ENCODE measurements around the gene ACP5. TPM values are rescaled to one million over a fixed set of nuclear protein-coding genes. Genes with fewer than 3 reads are reported as not detected.
"Not testable (repeated sequence)": the region's sequence is repeated elsewhere in the genome, so short reads cannot be mapped to it uniquely, and the experiment has no call there.

Gene ACP5
- total RNA-seq, 2 experiments from 2014 or later: 13.4 to 15.3 TPM

DNA sequence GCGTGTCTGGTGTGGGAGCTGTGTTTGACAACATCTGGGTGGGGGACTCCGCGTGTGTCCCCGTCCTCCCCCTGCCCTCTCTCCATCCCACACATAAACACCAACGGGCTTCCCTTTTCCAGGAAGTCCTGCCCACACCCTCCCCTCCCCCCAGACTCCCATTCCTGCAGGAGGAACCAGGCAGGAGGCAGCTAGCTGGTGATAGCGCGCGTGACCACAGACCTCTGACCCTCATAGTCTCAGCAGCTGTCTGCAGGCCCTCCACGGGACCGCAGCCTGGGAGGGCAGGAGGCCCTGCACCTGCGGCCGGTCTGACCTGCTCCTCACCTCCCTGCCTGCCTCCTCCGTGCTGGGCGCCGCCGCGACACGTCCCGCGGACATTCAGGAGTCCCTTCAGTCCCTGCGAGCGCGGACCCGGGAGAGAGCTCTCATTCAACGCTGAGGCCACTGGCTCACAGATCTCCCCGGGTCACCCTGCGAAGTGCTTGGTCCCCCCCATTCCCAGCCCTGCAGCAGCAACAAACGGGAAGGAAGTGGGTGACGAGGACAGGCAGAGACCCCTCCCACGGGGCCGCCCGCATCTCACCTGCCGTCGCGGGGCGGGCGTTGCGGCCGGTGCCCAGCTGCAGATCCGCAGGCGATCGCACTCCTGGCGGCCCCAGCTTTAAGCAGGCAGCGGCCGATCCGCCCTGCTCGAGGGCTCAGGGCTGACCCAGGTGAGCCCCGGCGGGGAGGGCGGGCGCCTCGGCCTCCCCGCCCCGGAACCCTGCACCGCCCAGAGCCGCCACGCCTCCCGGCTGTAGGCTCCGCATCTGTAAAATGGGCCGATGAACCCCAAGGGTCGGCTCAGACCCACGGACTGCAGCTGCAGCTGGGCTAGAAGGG is 1.1 kb upstream of the ACP5 start:
- Mint-ChIP-seq H3K27ac (peak overlapping the region; percentile 86), H3K27me3 (no peaks in the 10 kb centered on the region), H3K36me3 (ENCODE audit: low read depth) (peaks cover 11% of the 10 kb centered on the region), H3K9me3 (no peaks in the 10 kb centered on the region), H3K4me1 (ENCODE audit: low read depth) (peaks cover 23% of the 10 kb centered on the region), H3K4me3 (peak overlapping the region; percentile 87)
- peaks cover 41% of the 10 kb centered on the region for H3K4me1 ChIP-seq (ENCODE audit: insufficient read depth, low read length)
- TF ChIP-seq, protein P1, sequence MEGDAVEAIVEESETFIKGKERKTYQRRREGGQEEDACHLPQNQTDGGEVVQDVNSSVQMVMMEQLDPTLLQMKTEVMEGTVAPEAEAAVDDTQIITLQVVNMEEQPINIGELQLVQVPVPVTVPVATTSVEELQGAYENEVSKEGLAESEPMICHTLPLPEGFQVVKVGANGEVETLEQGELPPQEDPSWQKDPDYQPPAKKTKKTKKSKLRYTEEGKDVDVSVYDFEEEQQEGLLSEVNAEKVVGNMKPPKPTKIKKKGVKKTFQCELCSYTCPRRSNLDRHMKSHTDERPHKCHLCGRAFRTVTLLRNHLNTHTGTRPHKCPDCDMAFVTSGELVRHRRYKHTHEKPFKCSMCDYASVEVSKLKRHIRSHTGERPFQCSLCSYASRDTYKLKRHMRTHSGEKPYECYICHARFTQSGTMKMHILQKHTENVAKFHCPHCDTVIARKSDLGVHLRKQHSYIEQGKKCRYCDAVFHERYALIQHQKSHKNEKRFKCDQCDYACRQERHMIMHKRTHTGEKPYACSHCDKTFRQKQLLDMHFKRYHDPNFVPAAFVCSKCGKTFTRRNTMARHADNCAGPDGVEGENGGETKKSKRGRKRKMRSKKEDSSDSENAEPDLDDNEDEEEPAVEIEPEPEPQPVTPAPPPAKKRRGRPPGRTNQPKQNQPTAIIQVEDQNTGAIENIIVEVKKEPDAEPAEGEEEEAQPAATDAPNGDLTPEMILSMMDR (IDR thresholded peaks at IDR 0.05): no peak
- peak overlapping the region; percentile 74 for H3K4me3 ChIP-seq (ENCODE audit: low read length)
- H3K27ac ChIP-seq (ENCODE audit: low read depth in 1 of 2, low read length in 2 of 2): peak overlapping the region; percentile 40 to 53
- peaks cover 13% of the 10 kb centered on the region for H3K36me3 ChIP-seq (ENCODE audit: insufficient read depth, low read length)
- POLR2A ChIA-PET: interaction anchor here (1.0 to 1.4 kb wide), 4 partner anchors 10 to 50 kb away, joined by 3 to 4 read pairs (median 3); partner anchors contain the start of gene ECSIT
- DNase-seq: peak in 13 of 14 experiments; percentile 11 to 61 (median 37)
- H3K9me3 ChIP-seq (ENCODE audit: control insufficient read depth in 1 of 2, insufficient read depth in 1 of 2, low read length in 2 of 2): no peaks in the 10 kb centered on the region
- intact Hi-C loops (cut with DNase I, micrococcal nuclease): loop anchor here in 1 of 2 experiments (2.0 kb wide), 1 partner anchor 20 kb away; the partner anchor contains the start of gene ELOF1
- CTCF ChIA-PET: interaction anchor here (0.9 kb wide), 1 partner anchor 17 kb away, joined by 3 read pairs; no protein-coding TSS in a partner anchor
- H3K27me3 ChIP-seq (ENCODE audit: control insufficient read depth in 1 of 2, insufficient read depth in 2 of 2, low read length in 2 of 2): no peaks in the 10 kb centered on the region
- peak; percentile 60 for ATAC-seq (ENCODE audit: poor library complexity)

DNA sequence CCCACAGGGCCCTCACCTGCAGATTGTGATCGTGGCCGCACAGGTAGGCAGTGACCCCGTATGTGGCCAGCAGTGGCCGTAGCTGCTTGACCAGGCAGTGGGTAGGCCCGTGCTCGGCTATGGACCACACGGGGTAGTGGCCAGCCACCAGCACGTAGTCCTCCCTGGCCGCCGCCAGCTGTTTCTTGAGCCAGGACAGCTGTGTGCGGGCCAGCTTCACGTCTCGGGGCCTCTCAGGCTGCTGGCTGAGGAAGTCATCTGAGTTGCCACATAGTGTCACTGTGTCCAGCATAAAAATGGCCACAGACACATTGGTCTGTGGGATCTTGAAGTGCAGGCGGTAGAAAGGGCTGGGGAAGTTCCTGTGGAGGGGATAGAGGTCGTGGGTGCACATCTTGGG is 1.2 kb downstream of the ACP5 start:
- Mint-ChIP-seq H3K27me3 (no peaks in the 10 kb centered on the region), H3K36me3 (ENCODE audit: low read depth) (peaks cover 11% of the 10 kb centered on the region), H3K4me1 (ENCODE audit: low read depth) (peaks cover 12% of the 10 kb centered on the region), H3K4me3 (no peak overlapping the region), H3K9me3 (no peaks in the 10 kb centered on the region), H3K27ac (peak overlapping the region; percentile 11)
- Histone ChIP-seq H3K27me3 (ENCODE audit: control insufficient read depth in 1 of 2, insufficient read depth in 2 of 2, low read length in 2 of 2) (no peaks in the 10 kb centered on the region), H3K4me1 (ENCODE audit: insufficient read depth, low read length) (peaks cover 33% of the 10 kb centered on the region), H3K27ac (ENCODE audit: low read depth in 1 of 2, low read length in 2 of 2) (no peak overlapping the region), H3K36me3 (ENCODE audit: insufficient read depth, low read length) (peaks cover 13% of the 10 kb centered on the region), H3K9me3 (ENCODE audit: control insufficient read depth in 1 of 2, insufficient read depth in 1 of 2, low read length in 2 of 2) (no peaks in the 10 kb centered on the region), H3K4me3 (ENCODE audit: low read length) (no peak overlapping the region)
- POLR2A ChIA-PET: interaction anchor here (0.8 kb wide), 1 partner anchor 17 kb away, joined by 4 read pairs; the partner anchor contains the start of gene ELOF1
- DNase-seq (no peak), ATAC-seq (ENCODE audit: poor library complexity) (no peak)
- CTCF ChIA-PET: interaction anchor here (0.6 to 1.4 kb wide), 2 partner anchors 16 to 995 kb away, joined by 4 read pairs; no protein-coding TSS in a partner anchor
- intact Hi-C loops (cut with DNase I, micrococcal nuclease): no loop called here
- TF ChIP-seq, protein P1 (IDR thresholded peaks at IDR 0.05): no peak

DNA sequence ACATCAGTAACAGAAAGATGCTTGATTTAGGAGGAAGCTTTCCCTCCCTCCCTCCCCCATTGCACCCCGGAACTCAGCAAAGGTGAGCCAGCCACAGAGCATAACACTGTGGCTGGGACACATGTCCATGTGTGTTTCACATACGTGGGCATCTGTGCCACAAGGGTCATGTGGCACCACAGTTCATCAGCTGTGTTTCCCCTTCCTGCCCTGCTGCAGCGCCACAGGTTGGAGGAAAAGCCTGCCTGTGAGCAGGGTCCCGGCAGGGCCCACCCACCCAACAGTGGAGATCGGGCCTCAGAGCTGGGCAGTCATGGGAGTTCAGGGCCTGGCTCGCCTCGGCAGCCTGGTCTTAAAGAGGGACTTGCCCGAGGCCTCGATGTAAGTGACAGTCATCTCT is 2.8 kb downstream of the ACP5 start:
- Mint-ChIP-seq H3K27me3 (no peaks in the 10 kb centered on the region), H3K36me3 (ENCODE audit: low read depth) (peaks cover 11% of the 10 kb centered on the region), H3K9me3 (no peaks in the 10 kb centered on the region), H3K4me1 (ENCODE audit: low read depth) (peaks cover 7% of the 10 kb centered on the region), H3K4me3 (no peak overlapping the region), H3K27ac (no peak overlapping the region)
- Histone ChIP-seq H3K27ac (ENCODE audit: low read depth in 1 of 2, low read length in 2 of 2) (no peak overlapping the region), H3K27me3 (ENCODE audit: control insufficient read depth in 1 of 2, insufficient read depth in 2 of 2, low read length in 2 of 2) (no peaks in the 10 kb centered on the region), H3K4me3 (ENCODE audit: low read length) (no peak overlapping the region), H3K36me3 (ENCODE audit: insufficient read depth, low read length) (peaks cover 13% of the 10 kb centered on the region), H3K4me1 (ENCODE audit: insufficient read depth, low read length) (peaks cover 20% of the 10 kb centered on the region), H3K9me3 (ENCODE audit: control insufficient read depth in 1 of 2, insufficient read depth in 1 of 2, low read length in 2 of 2) (no peaks in the 10 kb centered on the region)
- intact Hi-C loops (cut with DNase I, micrococcal nuclease): no loop called here
- TF ChIP-seq, protein P1 (IDR thresholded peaks at IDR 0.05): no peak
- ChIA-PET POLR2A (no interaction called here), CTCF (no interaction called here)
- no peak for ATAC-seq (ENCODE audit: poor library complexity)
- DNase-seq: no peak

- H3K4me3 Mint-ChIP-seq; H3K9me3 ChIP-seq (ENCODE audit: control insufficient read depth in 1 of 2, insufficient read depth in 1 of 2, low read length in 2 of 2); CTCF ChIA-PET; ATAC-seq (ENCODE audit: poor library complexity); H3K4me3 ChIP-seq (ENCODE audit: low read length); intact Hi-C loops (cut with DNase I, micrococcal nuclease); H3K27me3 Mint-ChIP-seq; H3K4me1 Mint-ChIP-seq (ENCODE audit: low read depth); H3K27ac Mint-ChIP-seq; DNase-seq; H3K27ac ChIP-seq (ENCODE audit: low read depth in 1 of 2, low read length in 2 of 2); H3K27me3 ChIP-seq (ENCODE audit: control insufficient read depth in 1 of 2, insufficient read depth in 2 of 2, low read length in 2 of 2); H3K9me3 Mint-ChIP-seq; POLR2A ChIA-PET: not testable (repeated sequence)
- peaks cover 13% of the 10 kb centered on the region for H3K36me3 ChIP-seq (ENCODE audit: insufficient read depth, low read length)
- H3K36me3 Mint-ChIP-seq (ENCODE audit: low read depth): peaks cover 11% of the 10 kb centered on the region
- peaks cover 15% of the 10 kb centered on the region for H3K4me1 ChIP-seq (ENCODE audit: insufficient read depth, low read length)
These were observed 3.7 kb downstream of the ACP5 start for GRCh38 chr19:11573763-11574162.

DNA sequence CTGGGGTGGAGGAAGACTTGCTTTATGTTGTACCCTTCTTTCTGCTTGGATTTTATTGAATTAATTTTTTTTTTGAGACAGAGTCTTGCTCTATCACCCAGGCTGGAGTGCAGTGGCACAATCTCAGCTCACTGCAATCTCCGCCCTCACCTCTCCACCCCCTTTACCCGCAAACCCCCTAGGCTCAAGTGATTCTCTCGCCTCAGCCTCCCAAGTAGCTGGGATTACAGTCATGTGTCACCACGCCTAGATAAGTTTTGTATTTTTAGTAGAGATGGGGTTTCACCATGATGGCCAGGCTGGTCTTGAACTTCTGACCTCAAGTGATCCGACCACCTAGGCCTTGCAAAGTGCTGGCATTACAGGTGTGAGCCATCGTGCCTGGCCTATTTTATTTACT is 4.1 kb downstream of the ACP5 start:
- H3K36me3 ChIP-seq (ENCODE audit: insufficient read depth, low read length): peaks cover 13% of the 10 kb centered on the region
- H3K27me3 ChIP-seq (ENCODE audit: control insufficient read depth in 1 of 2, insufficient read depth in 2 of 2, low read length in 2 of 2); POLR2A ChIA-PET; H3K27ac ChIP-seq (ENCODE audit: low read depth in 1 of 2, low read length in 2 of 2); CTCF ChIA-PET; H3K9me3 Mint-ChIP-seq; intact Hi-C loops (cut with DNase I, micrococcal nuclease); ATAC-seq (ENCODE audit: poor library complexity); H3K4me3 ChIP-seq (ENCODE audit: low read length); H3K27ac Mint-ChIP-seq; H3K27me3 Mint-ChIP-seq; H3K9me3 ChIP-seq (ENCODE audit: control insufficient read depth in 1 of 2, insufficient read depth in 1 of 2, low read length in 2 of 2); DNase-seq; H3K4me1 Mint-ChIP-seq (ENCODE audit: low read depth); H3K4me3 Mint-ChIP-seq: not testable (repeated sequence)
- H3K36me3 Mint-ChIP-seq (ENCODE audit: low read depth): peaks cover 11% of the 10 kb centered on the region
- peaks cover 11% of the 10 kb centered on the region for H3K4me1 ChIP-seq (ENCODE audit: insufficient read depth, low read length)
